CMK (cell line): ENCODE data around the gene ABCC10.
"Not testable (repeated sequence)": the region's sequence is repeated elsewhere in the genome, so short reads cannot be mapped to it uniquely, and the experiment has no call there.

ENCODE experiments used
- DNase-seq: peaks from one replicate; pipeline ENCODE4 v3.0.0-alpha.2; 2010; ENCODE audit warnings: low read depth

Gene ABCC10, protein sequence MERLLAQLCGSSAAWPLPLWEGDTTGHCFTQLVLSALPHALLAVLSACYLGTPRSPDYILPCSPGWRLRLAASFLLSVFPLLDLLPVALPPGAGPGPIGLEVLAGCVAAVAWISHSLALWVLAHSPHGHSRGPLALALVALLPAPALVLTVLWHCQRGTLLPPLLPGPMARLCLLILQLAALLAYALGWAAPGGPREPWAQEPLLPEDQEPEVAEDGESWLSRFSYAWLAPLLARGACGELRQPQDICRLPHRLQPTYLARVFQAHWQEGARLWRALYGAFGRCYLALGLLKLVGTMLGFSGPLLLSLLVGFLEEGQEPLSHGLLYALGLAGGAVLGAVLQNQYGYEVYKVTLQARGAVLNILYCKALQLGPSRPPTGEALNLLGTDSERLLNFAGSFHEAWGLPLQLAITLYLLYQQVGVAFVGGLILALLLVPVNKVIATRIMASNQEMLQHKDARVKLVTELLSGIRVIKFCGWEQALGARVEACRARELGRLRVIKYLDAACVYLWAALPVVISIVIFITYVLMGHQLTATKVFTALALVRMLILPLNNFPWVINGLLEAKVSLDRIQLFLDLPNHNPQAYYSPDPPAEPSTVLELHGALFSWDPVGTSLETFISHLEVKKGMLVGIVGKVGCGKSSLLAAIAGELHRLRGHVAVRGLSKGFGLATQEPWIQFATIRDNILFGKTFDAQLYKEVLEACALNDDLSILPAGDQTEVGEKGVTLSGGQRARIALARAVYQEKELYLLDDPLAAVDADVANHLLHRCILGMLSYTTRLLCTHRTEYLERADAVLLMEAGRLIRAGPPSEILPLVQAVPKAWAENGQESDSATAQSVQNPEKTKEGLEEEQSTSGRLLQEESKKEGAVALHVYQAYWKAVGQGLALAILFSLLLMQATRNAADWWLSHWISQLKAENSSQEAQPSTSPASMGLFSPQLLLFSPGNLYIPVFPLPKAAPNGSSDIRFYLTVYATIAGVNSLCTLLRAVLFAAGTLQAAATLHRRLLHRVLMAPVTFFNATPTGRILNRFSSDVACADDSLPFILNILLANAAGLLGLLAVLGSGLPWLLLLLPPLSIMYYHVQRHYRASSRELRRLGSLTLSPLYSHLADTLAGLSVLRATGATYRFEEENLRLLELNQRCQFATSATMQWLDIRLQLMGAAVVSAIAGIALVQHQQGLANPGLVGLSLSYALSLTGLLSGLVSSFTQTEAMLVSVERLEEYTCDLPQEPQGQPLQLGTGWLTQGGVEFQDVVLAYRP (N-terminal part only)

DNA sequence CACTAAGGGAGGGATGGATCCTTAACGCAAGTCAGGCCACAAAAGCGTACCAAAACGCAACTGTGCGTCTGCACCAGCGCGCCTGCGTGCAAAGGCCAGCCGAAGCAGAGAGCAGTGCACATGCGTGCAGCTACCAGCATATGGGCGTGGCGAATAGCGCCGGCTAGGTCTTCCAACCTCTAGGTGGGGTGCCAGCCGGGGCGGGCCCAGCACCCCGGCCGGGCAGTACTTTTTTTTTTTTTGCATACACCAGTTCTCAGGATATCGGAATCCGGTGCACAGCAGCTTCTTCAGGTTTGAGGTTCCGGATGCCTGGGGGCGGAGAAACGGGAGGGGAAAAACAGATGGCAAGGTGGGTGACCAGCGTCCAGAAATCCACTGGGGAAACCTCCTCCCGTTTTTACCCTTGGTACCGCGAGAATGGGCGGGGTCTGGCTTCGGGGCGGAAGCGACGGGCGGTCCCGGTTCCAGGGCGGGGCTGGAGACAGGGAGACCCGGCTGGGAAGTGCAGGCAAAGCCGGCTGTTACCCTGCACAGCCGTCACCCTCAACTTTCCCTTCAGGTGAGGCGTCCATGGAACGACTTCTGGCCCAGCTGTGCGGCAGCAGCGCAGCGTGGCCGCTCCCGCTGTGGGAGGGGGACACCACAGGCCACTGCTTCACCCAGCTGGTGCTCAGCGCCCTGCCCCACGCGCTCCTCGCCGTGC lies at the start of gene ABCC10:
Gene ABCC10 (plus strand): TSS at position 136 of the 706 bp plus-strand sequence. CDS start 438 bp downstream, at position 574.
- peak; percentile 94 for DNase-seq

DNA sequence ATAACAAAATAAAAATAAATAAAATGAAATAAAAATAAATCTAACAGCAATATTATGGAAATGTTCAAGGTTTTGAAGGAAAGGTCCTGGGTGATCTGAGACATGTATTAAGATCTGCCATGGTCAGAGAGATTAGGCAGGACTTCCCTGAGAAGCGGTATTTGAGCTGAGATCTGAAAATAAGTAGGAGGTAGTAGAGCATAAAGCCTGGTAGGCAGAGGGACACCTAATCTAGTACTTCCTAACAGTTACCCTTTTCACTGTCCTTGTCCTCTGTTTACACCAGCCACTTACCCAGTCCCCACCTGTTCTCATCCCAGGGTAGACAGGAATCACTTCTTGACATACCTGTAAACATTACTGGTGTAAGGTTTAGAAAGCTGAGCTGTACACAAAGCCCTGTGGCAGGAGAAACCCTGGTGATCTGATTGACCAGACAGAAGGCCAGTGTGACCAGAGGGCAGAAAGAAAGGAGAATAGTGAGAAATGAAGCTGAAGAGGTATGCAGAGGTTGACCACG lies 49.6 kb upstream of the ABCC10 start:
- no peak for DNase-seq

DNA sequence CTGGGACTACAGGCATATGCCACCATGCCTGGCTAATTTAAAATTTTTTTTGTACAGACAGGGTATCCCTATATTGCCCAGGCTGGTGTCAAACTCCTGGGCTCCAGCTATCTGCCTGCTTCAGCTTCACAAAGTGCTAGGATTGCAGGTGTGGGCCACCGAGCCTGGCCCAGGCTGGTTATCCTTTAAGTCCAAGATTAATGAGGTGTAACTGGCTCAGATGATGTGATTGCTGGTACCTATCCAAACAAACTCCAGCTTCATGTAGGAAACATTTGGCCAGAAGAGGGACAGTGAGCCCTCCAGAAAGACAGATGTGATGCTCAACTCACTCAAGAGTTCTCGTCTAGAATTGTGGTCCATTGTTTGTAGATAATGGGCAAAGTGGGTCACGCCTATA lies 48.7 kb upstream of the ABCC10 start:
- no peak for DNase-seq

DNA sequence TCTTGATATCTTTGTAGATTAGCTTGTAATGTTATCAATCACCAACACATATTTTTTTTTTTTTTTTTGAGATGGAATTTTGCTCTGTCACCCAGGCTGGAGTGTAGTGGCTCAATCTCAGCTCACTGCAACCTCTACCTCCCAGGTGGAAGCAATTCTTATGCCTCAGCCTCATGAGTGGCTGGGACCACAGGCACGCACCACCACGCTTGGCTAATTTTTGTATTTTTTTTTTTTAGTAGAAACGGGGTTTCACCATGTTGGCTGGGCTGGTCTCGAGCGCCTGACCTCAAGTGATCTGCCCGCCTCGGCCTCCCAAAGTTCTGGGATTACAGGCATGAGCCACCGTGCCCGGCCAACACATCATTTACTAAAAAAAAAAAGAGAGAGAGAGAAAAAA lies 46.5 kb upstream of the ABCC10 start:
- not testable (repeated sequence) for DNase-seq

DNA sequence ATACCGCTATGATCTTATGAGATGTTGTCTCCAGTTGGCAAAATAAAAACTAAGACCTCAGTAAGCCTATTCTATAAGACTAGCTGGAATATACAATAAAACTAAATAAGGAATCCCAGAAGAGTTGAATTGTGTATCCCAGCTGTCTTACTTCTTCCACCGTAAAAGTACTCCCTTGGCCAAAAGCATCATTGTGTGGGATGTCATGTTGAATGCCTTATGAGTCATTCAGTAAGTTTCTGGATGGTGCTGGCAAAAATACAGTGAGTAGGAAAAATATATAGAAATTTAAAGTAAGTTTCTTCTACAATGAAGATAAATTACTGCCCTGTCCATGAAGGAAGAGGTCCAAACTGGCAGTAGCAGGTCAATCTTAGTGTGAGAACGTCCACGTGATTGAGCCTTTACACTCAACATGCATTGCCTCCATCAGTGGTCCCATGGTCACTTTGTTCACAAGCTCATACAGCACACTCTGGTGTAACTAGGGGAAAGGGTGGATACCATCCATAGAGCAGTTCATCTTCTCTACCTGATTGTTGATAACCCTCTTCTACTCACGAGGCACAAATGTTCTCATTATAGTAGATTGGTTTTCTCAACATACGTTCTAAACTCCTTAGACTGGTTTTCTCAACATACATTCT lies 44.2 kb upstream of the ABCC10 start:
- no peak for DNase-seq

DNA sequence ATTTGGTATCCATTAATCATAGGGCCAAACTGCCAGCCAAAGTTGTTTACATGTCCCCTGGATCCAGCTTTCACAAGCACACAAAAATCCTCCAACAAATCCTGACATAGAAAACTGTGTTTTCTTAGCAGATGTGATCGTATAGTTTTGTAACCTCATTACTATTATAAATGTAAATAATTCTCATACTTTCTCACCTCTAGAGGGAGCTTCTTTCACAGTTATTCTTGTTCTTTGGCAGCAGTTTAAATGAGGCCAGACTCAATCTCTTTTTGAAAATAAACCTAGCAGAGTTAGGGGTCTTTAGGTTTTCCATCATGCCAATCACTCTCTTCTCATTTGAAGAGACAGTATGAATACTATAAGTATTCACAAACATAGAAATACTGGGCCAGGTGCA lies 40.8 kb upstream of the ABCC10 start:
- no peak for DNase-seq

DNA sequence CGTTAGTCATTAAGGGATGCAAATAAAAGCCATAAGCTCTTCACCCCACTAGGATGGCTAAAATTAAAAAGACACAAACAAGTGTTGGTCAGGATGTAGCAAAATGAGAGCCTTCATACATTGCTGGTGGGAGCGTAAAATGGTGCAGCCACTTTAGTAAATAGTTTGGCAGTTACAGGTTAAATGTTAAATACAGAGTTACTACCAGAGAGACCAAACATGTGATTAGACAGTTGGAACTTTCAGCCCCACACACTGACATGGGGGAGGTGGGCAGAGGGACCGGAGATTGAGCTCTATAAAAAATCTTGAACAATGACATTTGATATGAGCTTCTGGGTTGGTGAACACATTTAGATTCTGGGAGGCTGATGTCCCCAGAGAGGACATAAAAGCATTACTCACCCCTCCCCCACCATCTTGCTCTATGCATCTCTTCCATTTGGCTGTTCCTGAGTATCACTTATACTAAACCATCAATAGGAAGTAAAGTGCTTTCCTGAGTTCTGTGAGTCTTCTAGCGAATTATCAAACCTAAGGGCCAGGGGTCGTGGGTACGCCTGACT lies 37.5 kb upstream of the ABCC10 start:
- no peak for DNase-seq

DNA sequence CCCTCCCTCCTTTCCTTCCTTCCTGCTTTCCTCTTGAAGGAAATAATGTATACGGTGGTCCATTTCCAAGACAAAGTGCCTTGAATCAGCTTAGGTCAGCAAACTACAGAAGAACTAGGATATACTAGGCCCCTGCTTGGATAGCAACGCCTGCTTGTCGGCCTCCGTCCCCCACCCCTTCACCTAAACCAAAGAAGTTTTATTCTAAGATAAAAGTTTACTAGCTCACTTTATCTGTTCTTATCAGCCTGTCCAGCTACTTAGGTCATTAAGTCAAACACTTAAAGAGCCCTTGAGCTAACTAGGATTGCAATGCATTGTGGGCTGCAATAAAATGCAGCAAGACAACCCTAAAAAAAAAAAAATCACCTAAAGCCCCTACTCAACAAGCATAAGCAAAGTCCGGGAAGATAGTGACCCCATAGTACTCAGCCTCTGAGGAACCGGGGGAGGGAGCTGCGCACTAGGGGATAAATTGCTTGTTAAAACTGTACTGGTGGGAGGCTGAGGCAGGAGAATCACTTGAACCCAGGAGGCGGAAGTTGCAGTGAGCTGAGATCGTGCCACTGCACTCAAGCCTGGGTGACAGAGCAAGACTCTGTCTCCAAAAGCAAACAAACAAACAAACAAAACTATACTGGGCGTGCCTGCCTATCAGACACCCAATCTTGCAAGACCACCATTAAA lies 36.4 kb upstream of the ABCC10 start:
- DNase-seq, result not testable (repeated sequence)

DNA sequence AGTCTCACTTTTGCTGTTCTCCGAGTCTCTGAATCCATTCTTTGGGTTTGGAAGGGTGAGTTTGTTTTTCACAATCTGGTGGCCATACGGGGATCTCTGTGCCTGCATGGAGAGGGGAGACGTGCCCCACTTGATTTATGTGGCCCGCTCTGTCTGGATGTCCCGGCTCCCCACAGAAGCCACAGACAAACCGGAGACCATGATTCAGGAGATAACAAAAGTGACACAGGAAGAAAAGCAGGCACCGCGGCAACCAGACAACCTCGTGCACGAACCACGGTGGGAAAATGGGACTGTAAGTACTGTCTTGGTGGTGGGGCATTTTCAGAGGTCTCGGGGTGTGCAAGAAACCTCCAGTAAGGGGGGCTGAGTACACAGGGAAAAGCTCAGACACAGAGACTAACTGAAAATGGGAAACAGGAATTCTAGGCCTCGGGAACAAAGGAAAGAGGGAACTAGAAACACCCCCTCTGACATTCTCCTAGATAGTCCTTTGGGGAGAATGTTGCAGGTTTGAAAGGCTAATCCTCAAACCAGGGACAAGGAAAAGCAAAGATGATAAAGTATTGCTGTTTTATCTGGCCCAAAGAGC lies 35.8 kb upstream of the ABCC10 start:
- peak; percentile 45 for DNase-seq

DNA sequence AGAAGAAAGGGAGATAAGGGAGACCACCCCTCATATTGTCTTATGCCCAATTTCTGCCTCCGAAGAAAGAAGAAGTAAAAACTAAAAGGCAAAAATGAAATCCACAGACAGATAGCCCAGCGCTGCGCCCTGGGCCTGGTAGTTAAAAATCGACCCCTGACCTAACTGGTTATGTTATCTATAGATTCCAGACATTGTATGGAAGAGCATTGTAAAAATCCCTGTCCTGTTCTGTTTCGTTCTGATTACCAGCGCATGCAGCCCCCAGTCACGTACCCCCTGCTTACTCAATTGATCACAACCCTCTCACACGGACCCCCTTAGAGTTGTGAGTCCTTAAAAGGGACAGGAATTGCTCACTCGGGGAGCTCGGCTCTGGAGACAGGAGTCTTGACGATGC lies 34.2 kb upstream of the ABCC10 start:
- DNase-seq, result not testable (repeated sequence)

DNA sequence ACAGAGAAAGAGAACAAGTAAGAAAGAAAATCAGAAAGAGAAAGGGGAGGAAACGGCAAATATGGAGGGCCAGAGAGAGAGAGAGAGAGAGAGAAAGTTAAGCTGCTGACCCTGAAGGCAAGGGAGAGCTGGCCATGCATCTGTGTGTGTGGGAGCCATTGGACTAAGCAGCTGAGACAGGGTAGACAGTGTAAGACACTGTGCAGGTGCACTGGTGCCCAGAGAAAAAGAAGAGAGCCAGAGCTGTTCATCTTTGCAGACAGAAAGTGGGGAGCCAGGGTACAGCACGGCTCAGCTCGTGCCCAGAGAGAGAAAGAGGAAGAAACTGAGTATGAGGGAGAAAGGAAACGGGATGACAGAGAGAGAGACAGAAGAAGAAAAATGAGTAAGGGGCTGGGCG lies 33.7 kb upstream of the ABCC10 start:
- no peak for DNase-seq

DNA sequence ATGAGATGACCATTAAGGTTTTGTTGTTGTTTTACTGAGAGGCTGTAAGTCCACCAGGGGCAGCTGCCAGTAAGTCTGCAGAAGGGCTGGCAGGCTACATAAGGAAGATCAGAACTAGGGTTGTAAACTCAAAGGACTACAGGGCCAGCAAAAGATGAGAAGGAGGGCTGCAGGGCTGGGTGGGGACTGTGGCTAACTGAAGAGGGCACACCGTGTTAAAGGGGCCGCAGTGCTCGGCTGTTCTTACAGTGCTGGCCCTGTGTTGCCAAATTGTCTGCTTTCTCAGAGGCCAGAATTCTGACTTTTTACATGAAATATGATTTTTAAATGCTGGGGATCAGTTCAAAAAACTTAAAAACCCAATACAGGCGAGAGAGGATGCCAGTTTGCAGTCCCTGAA lies 32.4 kb upstream of the ABCC10 start:
- DNase-seq, result no peak

DNA sequence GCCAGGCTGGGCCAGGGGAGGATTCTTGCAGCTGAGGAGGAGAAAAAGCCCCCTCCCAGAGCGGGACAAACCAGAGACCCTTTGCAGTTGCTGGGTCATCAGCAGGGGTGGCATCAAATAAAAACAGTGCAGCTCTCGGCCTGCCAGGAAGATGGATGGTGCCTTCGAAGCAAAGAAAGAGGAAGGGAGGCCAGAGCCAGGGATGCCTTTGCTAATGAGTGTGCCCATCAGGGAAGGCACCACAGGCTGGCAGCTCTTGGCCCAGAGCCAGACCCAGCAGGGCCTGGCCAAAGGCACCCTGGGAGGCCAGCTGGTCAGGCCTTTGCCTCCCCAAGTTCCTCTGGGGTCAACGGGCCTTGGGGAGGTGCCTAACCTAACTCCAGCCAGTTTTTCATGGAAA lies 31.6 kb upstream of the ABCC10 start:
- no peak for DNase-seq

DNA sequence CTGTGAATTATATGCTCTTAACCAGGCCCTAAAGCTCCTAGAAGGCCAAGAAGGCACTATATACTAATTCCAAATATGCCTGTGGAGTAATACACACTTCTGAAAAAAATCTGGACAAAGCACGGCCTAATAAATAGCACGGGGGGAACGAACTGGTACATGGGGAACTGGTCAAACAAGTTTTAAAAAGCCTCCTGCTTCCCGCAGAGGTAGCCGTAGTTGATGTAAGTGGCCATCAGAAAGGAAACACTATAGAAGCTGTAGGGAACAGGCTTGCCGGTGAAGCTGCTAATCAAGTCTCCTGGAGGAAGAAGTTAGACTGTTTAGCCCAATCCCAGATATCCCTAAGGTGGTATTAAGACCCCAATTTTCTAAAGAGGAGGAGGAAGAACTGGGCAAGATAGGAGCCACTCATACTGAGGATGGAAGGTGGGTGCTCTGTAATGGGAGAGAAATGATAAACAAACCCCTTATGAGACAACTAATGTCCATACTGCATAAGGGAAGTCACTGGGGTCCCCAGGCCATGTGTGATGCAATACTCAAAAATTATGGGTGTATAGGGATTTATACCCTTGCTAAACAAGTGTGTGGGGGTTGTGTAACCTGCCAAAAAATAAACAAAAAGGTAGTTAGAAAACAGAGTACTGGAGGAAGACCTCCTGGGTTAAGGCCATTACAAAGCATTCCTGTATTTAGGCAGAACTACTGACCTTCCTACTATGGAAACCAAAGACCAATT lies 30.8 kb upstream of the ABCC10 start:
- no peak for DNase-seq

DNA sequence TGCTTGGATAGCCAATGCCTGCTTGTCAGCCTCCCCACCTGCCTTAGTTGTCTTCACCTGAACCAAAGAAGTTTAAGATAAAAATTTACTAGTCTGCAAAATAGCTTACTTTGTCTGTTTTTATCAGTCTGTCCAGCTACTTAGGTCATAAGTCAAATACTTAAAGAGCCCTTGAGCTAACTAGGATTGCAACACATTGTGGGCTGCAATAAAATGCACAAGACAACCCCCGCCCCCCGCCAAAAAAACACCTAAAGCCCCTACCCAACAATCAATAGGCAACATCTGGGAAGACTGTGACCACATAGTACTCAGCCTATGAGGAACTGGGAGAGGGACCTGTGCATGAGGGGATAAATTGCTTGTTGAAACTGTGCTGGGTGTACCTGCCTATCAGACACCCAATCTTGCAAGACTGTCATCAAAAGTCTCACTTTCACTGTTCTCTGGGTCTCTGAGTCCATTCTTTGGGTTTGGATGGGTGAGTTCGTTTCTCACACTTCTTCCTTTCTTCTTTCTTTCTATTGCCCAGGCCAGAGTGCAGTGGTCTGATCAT lies 27.3 kb upstream of the ABCC10 start:
- DNase-seq, result no peak

DNA sequence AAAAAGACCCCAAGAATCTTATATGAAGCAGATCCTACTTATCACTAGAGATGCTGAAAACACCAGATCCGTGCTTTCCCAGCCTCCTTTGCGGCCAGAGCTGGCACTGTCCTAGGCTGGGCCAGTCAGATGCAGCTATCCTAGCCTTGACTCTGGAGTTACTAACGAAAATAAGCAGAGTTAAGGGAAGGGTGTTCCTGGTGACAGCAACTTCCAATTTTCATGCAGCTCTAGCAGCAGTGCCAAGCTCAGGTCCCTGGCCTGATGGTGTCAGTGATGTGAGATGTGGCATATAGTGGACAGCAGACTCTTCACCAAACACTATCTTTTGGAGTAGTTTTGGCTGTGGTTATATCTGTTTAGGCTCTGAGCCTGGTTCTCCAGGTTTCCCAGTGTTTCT lies 25.6 kb upstream of the ABCC10 start:
- DNase-seq, result no peak

DNA sequence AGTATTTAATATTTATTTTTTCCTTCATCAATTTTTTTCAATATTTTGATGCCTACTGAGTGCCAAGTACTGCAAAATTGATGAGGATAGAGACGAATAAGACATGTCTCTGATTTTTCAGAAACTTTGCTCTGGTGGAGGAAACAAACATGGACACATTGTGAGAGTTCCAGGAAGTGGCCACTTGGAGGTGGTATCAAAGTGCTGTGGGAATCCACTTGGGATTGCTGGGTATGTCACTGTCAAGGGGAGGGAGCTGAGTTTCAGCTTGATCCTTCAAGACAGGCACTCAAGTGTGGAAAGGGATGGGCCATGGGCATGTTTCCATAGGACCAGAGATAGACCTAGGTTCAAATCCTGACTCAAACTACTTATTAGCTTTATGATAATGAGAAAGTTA lies 24.5 kb upstream of the ABCC10 start:
- no peak for DNase-seq

DNA sequence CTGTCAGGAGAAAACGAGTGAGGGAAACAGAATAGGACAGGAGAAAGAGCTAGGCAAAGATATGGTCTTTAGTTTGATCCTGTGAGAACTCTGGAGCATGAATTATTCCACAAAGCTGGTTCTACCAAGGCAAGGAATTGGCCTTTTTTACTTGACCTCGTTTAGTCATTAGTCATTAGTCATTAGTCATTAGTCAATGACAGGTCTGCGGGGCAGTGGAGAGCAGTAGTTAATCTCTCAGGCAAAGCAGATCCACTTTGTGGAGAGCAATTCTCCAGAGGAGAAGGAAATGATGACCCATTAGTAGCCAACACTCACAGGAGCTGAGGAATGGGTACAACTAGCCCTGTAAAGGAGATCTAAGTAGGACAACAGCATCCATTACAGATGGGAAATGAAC lies 22.0 kb upstream of the ABCC10 start:
- no peak for DNase-seq

DNA sequence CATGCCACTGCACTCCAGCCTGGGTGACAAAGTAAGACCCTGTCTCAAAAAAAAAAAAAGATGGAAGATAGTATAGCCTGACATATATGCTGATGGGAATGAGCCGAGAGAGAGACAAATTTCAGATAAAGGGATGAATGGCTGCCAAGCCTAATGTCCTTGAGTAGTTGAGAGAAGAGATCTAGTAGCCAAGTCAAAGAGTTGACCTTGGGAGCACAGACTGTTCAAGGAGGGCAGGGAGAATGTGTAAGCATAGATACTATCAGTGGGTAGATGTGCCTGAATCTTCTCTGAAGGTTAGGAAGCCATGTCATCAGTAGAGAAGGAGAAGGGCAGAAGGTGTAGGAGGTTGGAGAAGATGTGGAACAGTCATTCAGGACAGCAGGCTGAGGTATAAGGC lies 20.0 kb upstream of the ABCC10 start:
- no peak for DNase-seq
